Natural killer cell (primary cell): ENCODE data around the gene TNFRSF21. TPM values are rescaled to one million over a fixed set of nuclear protein-coding genes. Genes with fewer than 3 reads are reported as not detected.

Source experiments
- ATAC-seq, 3 donors: fragments of 150-1000 bp in 2 of 3; fragments of 200-7000 bp in 1 of 3; cut with Tn5 transposase; 1 replicate in 1 of 3; 2 replicates in 2 of 3; pipeline ENCODE4 v1.10.0; 2021; ENCODE audit warnings: mild to moderate bottlenecking in 2 of 3, moderate library complexity in 2 of 3
- DNase-seq, 2 donors: peaks; one replicate each; pipeline versions ENCODE4 v3.0.0 to v3.0.0-alpha.2; 2013 to 2021; ENCODE audit warnings: mixed read lengths in 1 of 2
- H3K27ac ChIP-seq: one replicate; pipeline ENCODE4 v1.5.1; 2013; ENCODE audit warnings: mild to moderate bottlenecking, low read length
- H3K27me3 ChIP-seq: one replicate; pipeline ENCODE4 v1.6.1; 2013; ENCODE audit warnings: low read length; ENCODE audit not compliant: control insufficient read depth, insufficient read depth
- H3K36me3 ChIP-seq: one replicate; pipeline ENCODE4 v1.6.1; 2013; ENCODE audit warnings: low read length; ENCODE audit not compliant: control insufficient read depth, insufficient read depth
- H3K4me1 ChIP-seq: one replicate; pipeline ENCODE4 v1.6.1; 2013; ENCODE audit warnings: low read length; ENCODE audit not compliant: control insufficient read depth, insufficient read depth
- H3K4me3 ChIP-seq: one replicate; pipeline ENCODE4 v1.5.1; 2013; ENCODE audit warnings: low read length
- H3K9me3 ChIP-seq: one replicate; pipeline ENCODE4 v1.6.1; 2013; ENCODE audit warnings: low read length; ENCODE audit not compliant: control insufficient read depth, insufficient read depth
- H3K27ac Mint-ChIP-seq, 2 donors: one replicate each; pipeline ENCODE4 v1.8.0; 2022; ENCODE audit warnings: mild to moderate bottlenecking in 2 of 2, mixed read lengths in 2 of 2, moderate library complexity in 1 of 2
- H3K27me3 Mint-ChIP-seq, 2 donors: one replicate each; pipeline ENCODE4 v1.8.0; 2022; ENCODE audit warnings: low read depth in 2 of 2, mixed read lengths in 2 of 2
- H3K36me3 Mint-ChIP-seq: one replicate; pipeline ENCODE4 v1.8.0; 2022; ENCODE audit warnings: mixed read lengths
- H3K4me1 Mint-ChIP-seq, 2 donors: one replicate each; pipeline ENCODE4 v1.8.0; 2022; ENCODE audit warnings: mixed read lengths in 2 of 2
- H3K4me3 Mint-ChIP-seq: one replicate; pipeline ENCODE4 v1.8.0; 2022; ENCODE audit warnings: mild to moderate bottlenecking, moderate library complexity, mixed read lengths
- H3K9me3 Mint-ChIP-seq, 2 donors: one replicate each; pipeline ENCODE4 v1.8.0; 2022; ENCODE audit warnings: mixed read lengths in 2 of 2
- CTCF ChIP-seq: fragments of 200-600 bp; IDR thresholded peaks from one replicate; pipeline ENCODE4 v1.8.0; 2022; ENCODE audit warnings: antibody characterized with exemption
- WGBS: methylation state at CpG from one replicate; pipeline ENCODE4 v1.1.7; 2013; ENCODE audit warnings: missing lambda C conversion rate; ENCODE audit not compliant: insufficient coverage; 5-methylcytosine and 5-hydroxymethylcytosine counted together
- intact Hi-C: fragments of 100-400 bp; cut with micrococcal nuclease; formaldehyde crosslinking; loops from one replicate; pipeline ENCODE4 v1.14.2; 2022
- total RNA-seq, 4 donors: library from RNA; stranded (reverse); fragments of 120-200 nt in 1 of 4; gene quantifications; one replicate each; pipeline versions ENCODE4 v1.2.3 to v1.2.4, GENCODE V29; 2013 to 2022

The TNFRSF21 gene
- total RNA-seq, 3 donors from 2014 or later (not counting 1 experiment from before 2014, with no cell fraction given), result 0.58 to 0.92 TPM; not detected in 1

GRCh38 chr6:47188588-47189021 lies 121.1 kb downstream of the TNFRSF21 start:
- DNase-seq, result no peak
- H3K27ac ChIP-seq, result no peak overlapping the region
- WGBS, result 94% methylated on average over 1 of the region's 1 CpG
- H3K27ac Mint-ChIP-seq, result no peak overlapping the region
- no peak overlapping the region for H3K4me3 ChIP-seq
- H3K4me1 Mint-ChIP-seq, result no peaks in the 10 kb centered on the region
- peaks cover 7 to 9% of the 10 kb centered on the region in 2 donors for H3K27me3 Mint-ChIP-seq
- no peaks in the 10 kb centered on the region for H3K4me1 ChIP-seq
- no peak overlapping the region for H3K4me3 Mint-ChIP-seq
- no peaks in the 10 kb centered on the region for H3K9me3 ChIP-seq
- H3K27me3 ChIP-seq, result no peaks in the 10 kb centered on the region
- no peaks in the 10 kb centered on the region for H3K36me3 ChIP-seq
- H3K9me3 Mint-ChIP-seq, result no peaks in the 10 kb centered on the region
- intact Hi-C loops, result no loop called here
- no peak for TF ChIP-seq CTCF
- no peak for ATAC-seq
- no peaks in the 10 kb centered on the region for H3K36me3 Mint-ChIP-seq

GRCh38 chr6:47187893-47188587 lies 121.7 kb downstream of the TNFRSF21 start:
- Histone ChIP-seq H3K36me3 (no peaks in the 10 kb centered on the region), H3K9me3 (no peaks in the 10 kb centered on the region), H3K27me3 (no peaks in the 10 kb centered on the region), H3K4me1 (no peaks in the 10 kb centered on the region), H3K27ac (no peak overlapping the region), H3K4me3 (no peak overlapping the region)
- Mint-ChIP-seq H3K27ac (no peak overlapping the region), H3K27me3 (peaks cover 7 to 9% of the 10 kb centered on the region in 2 donors), H3K9me3 (no peaks in the 10 kb centered on the region), H3K4me3 (no peak overlapping the region), H3K4me1 (no peaks in the 10 kb centered on the region), H3K36me3 (no peaks in the 10 kb centered on the region)
- 92% methylated on average over 4 of the region's 5 CpGs for WGBS
- no peak for TF ChIP-seq CTCF
- ATAC-seq, result no peak
- no peak for DNase-seq
- intact Hi-C loops, result no loop called here

GRCh38 chr6:47187113-47187512 lies 122.6 kb downstream of the TNFRSF21 start:
- no peak for TF ChIP-seq CTCF
- Histone ChIP-seq H3K27me3 (no peaks in the 10 kb centered on the region), H3K27ac (no peak overlapping the region), H3K4me1 (no peaks in the 10 kb centered on the region), H3K36me3 (no peaks in the 10 kb centered on the region), H3K4me3 (no peak overlapping the region), H3K9me3 (no peaks in the 10 kb centered on the region)
- H3K9me3 Mint-ChIP-seq, result peaks cover 0 to 2% of the 10 kb centered on the region in 2 donors
- ATAC-seq, result no peak
- no peaks in the 10 kb centered on the region for H3K4me1 Mint-ChIP-seq
- WGBS, result 93% methylated on average over 1 of the region's 1 CpG
- intact Hi-C loops, result no loop called here
- DNase-seq, result no peak
- H3K36me3 Mint-ChIP-seq, result no peaks in the 10 kb centered on the region
- peaks cover 7 to 9% of the 10 kb centered on the region in 2 donors for H3K27me3 Mint-ChIP-seq
- H3K4me3 Mint-ChIP-seq, result no peak overlapping the region
- H3K27ac Mint-ChIP-seq, result no peak overlapping the region
